HG02870 (cell line): ENCODE data around the gene APPL2.
"Not testable (repeated sequence)": the region's sequence is repeated elsewhere in the genome, so short reads cannot be mapped to it uniquely, and the experiment has no call there.

Source experiments
- ATAC-seq: cut with Tn5 transposase; IDR thresholded peaks from one replicate; pipeline ENCODE4 v1.9.1; 2021; ENCODE audit warnings: mild to moderate bottlenecking, moderate library complexity; ENCODE audit not compliant: unreplicated experiment

The APPL2 gene

GRCh38 chr12:105196090-105196489 lies 39.9 kb downstream of the APPL2 start:
- ATAC-seq: no peak

GRCh38 chr12:105194947-105195346 lies 41.0 kb downstream of the APPL2 start:
- no peak for ATAC-seq

GRCh38 chr12:105192624-105193225 lies 43.2 kb downstream of the APPL2 start:
- ATAC-seq: no peak

GRCh38 chr12:105190530-105190929 lies 45.4 kb downstream of the APPL2 start:
- ATAC-seq: no peak

GRCh38 chr12:105189293-105189692 lies 46.7 kb downstream of the APPL2 start:
- ATAC-seq: no peak

GRCh38 chr12:105183976-105184375 lies 52.0 kb downstream of the APPL2 start:
- not testable (repeated sequence) for ATAC-seq

GRCh38 chr12:105183406-105183805 lies 52.6 kb downstream of the APPL2 start:
- ATAC-seq: not testable (repeated sequence)

- ATAC-seq: not testable (repeated sequence)
Observed at GRCh38 chr12:105179114-105179513, 56.9 kb downstream of the APPL2 start.

- no peak for ATAC-seq
Observed at GRCh38 chr12:105177208-105177607, 58.8 kb downstream of the APPL2 start.

- ATAC-seq: no peak
Observed at GRCh38 chr12:105175397-105175990, 60.5 kb downstream of the APPL2 start.

- no peak for ATAC-seq
Observed at GRCh38 chr12:105171691-105172436, 64.1 kb downstream of the APPL2 start.

- no peak for ATAC-seq
Observed at GRCh38 chr12:105170139-105170538, 65.8 kb downstream of the APPL2 start.

- no peak for ATAC-seq
Observed at GRCh38 chr12:105168006-105168405, 68.0 kb downstream of the APPL2 start.

- no peak for ATAC-seq
Observed at GRCh38 chr12:105167346-105167745, 68.6 kb downstream of the APPL2 start.

- no peak for ATAC-seq
Observed at GRCh38 chr12:105166736-105167135, 69.2 kb downstream of the APPL2 start.

- no peak for ATAC-seq
Observed at GRCh38 chr12:105164068-105164467, 71.9 kb downstream of the APPL2 start.

GRCh38 chr12:105162174-105162573 lies 73.8 kb downstream of the APPL2 start:
- no peak for ATAC-seq

- no peak for ATAC-seq
Observed at GRCh38 chr12:105158876-105159275, 77.1 kb downstream of the APPL2 start.

GRCh38 chr12:105157606-105158005 lies 78.4 kb downstream of the APPL2 start:
- no peak for ATAC-seq

- no peak for ATAC-seq
Observed at GRCh38 chr12:105156260-105156659, 79.7 kb downstream of the APPL2 start.

- no peak for ATAC-seq
Observed at GRCh38 chr12:105142259-105142658, 93.7 kb downstream of the APPL2 start.

GRCh38 chr12:105141320-105141922 lies 94.6 kb downstream of the APPL2 start:
- no peak for ATAC-seq
